ENCODE results near the gene CRABP2. TPM values are rescaled to one million over a fixed set of nuclear protein-coding genes. Genes with fewer than 3 reads are reported as not detected.

CRABP2 gene
- total RNA-seq, 2 experiments from 2014 or later, result 3.2 to 4.2 TPM

- CTCF ChIA-PET, result interaction anchor here (4.2 to 4.6 kb wide), 2 partner anchors 18 to 19 kb away, joined by 43 to 51 read pairs; partner anchors contain the start of genes ISG20L2 and METTL25B
- intact Hi-C loops (cut with DNase I, micrococcal nuclease), result no loop called here
- no peak for TF ChIP-seq CTCF (IDR thresholded peaks at IDR 0.05)
- Histone ChIP-seq H3K9me3 (ENCODE audit: control insufficient read depth in 1 of 2, insufficient read depth in 1 of 2, low read length in 2 of 2) (no peaks in the 10 kb centered on the region), H3K36me3 (ENCODE audit: insufficient read depth, low read length) (no peaks in the 10 kb centered on the region), H3K27me3 (ENCODE audit: control insufficient read depth in 1 of 2, insufficient read depth in 2 of 2, low read length in 2 of 2) (peaks cover 17 to 18% of the 10 kb centered on the region in 2 experiments), H3K4me3 (ENCODE audit: low read length) (no peak overlapping the region), H3K4me1 (ENCODE audit: insufficient read depth, low read length) (peaks cover 35% of the 10 kb centered on the region), H3K27ac (ENCODE audit: low read depth in 1 of 2, low read length in 2 of 2) (no peak overlapping the region)
- Mint-ChIP-seq H3K4me3 (peak overlapping the region; percentile 38), H3K27ac (peak overlapping the region; percentile 77), H3K4me1 (ENCODE audit: low read depth) (peaks cover 32% of the 10 kb centered on the region), H3K27me3 (peaks cover 21% of the 10 kb centered on the region), H3K36me3 (ENCODE audit: low read depth) (no peaks in the 10 kb centered on the region), H3K9me3 (no peaks in the 10 kb centered on the region)
- no peak for DNase-seq
- POLR2A ChIA-PET, result interaction anchor here (0.8 to 1.2 kb wide), 2 partner anchors 18 to 30 kb away, joined by 3 to 4 read pairs; no protein-coding TSS in a partner anchor
- ATAC-seq (ENCODE audit: poor library complexity), result no peak
Observed at GRCh38 chr1:156708218-156708661, 2.9 kb upstream of the CRABP2 start.

- CTCF ChIA-PET, result interaction anchor here (0.9 to 4.6 kb wide), 5 partner anchors 18 to 102 kb away, joined by 3 to 51 read pairs (median 5); partner anchors contain the start of genes ISG20L2 and METTL25B
- DNase-seq, result peak in 1 of 14 experiments; percentile 18
- Mint-ChIP-seq H3K4me3 (peak overlapping the region; percentile 80), H3K9me3 (no peaks in the 10 kb centered on the region), H3K27ac (peak overlapping the region; percentile 77), H3K36me3 (ENCODE audit: low read depth) (no peaks in the 10 kb centered on the region), H3K4me1 (ENCODE audit: low read depth) (peaks cover 32% of the 10 kb centered on the region), H3K27me3 (peaks cover 27% of the 10 kb centered on the region)
- H3K36me3 ChIP-seq (ENCODE audit: insufficient read depth, low read length), result no peaks in the 10 kb centered on the region
- no peak for TF ChIP-seq CTCF (IDR thresholded peaks at IDR 0.05)
- no peaks in the 10 kb centered on the region for H3K9me3 ChIP-seq (ENCODE audit: control insufficient read depth in 1 of 2, insufficient read depth in 1 of 2, low read length in 2 of 2)
- no peak for ATAC-seq (ENCODE audit: poor library complexity)
- POLR2A ChIA-PET, result interaction anchor here (0.8 to 2.7 kb wide), 9 partner anchors 8 to 48 kb away, joined by 3 to 25 read pairs (median 8); partner anchors contain the start of genes HDGF, ISG20L2, METTL25B and MRPL24
- no peak overlapping the region for H3K4me3 ChIP-seq (ENCODE audit: low read length)
- intact Hi-C loops (cut with DNase I, micrococcal nuclease), result loop anchor here (1.0 to 2.0 kb wide), 3 partner anchors 17 to 19 kb away; no protein-coding TSS in a partner anchor
- peaks cover 19 to 24% of the 10 kb centered on the region in 2 experiments for H3K27me3 ChIP-seq (ENCODE audit: control insufficient read depth in 1 of 2, insufficient read depth in 2 of 2, low read length in 2 of 2)
- no peak overlapping the region for H3K27ac ChIP-seq (ENCODE audit: low read depth in 1 of 2, low read length in 2 of 2)
- H3K4me1 ChIP-seq (ENCODE audit: insufficient read depth, low read length), result peaks cover 35% of the 10 kb centered on the region
Observed at GRCh38 chr1:156707417-156708217, 2.2 kb upstream of the CRABP2 start.

- DNase-seq (peak in 8 of 14 experiments; percentile 4 to 58 (median 26)), ATAC-seq (ENCODE audit: poor library complexity) (peak; percentile 25)
- Mint-ChIP-seq H3K27me3 (peaks cover 32% of the 10 kb centered on the region), H3K27ac (peak overlapping the region; percentile 77), H3K4me1 (ENCODE audit: low read depth) (peaks cover 32% of the 10 kb centered on the region), H3K36me3 (ENCODE audit: low read depth) (no peaks in the 10 kb centered on the region), H3K4me3 (peak overlapping the region; percentile 97), H3K9me3 (no peaks in the 10 kb centered on the region)
- TF ChIP-seq CTCF (IDR thresholded peaks at IDR 0.05), result no peak
- peaks cover 35% of the 10 kb centered on the region for H3K4me1 ChIP-seq (ENCODE audit: insufficient read depth, low read length)
- intact Hi-C loops (cut with DNase I, micrococcal nuclease), result loop anchor here (1.0 to 2.0 kb wide), 4 partner anchors 18 kb away; no protein-coding TSS in a partner anchor
- H3K4me3 ChIP-seq (ENCODE audit: low read length), result peak overlapping the region; percentile 77
- no peaks in the 10 kb centered on the region for H3K36me3 ChIP-seq (ENCODE audit: insufficient read depth, low read length)
- POLR2A ChIA-PET, result interaction anchor here (0.8 to 2.7 kb wide), 14 partner anchors 9 to 206 kb away, joined by 3 to 25 read pairs (median 6); partner anchors contain the start of genes HDGF, ISG20L2, MEF2D and METTL25B
- H3K27ac ChIP-seq (ENCODE audit: low read depth in 1 of 2, low read length in 2 of 2), result peak overlapping the region; percentile 53 to 66
- CTCF ChIA-PET, result interaction anchor here (0.9 to 4.6 kb wide), 10 partner anchors 15 to 101 kb away, joined by 3 to 51 read pairs (median 6); partner anchors contain the start of genes ISG20L2 and METTL25B
- peaks cover 19 to 24% of the 10 kb centered on the region in 2 experiments for H3K27me3 ChIP-seq (ENCODE audit: control insufficient read depth in 1 of 2, insufficient read depth in 2 of 2, low read length in 2 of 2)
- H3K9me3 ChIP-seq (ENCODE audit: control insufficient read depth in 1 of 2, insufficient read depth in 1 of 2, low read length in 2 of 2), result no peaks in the 10 kb centered on the region
Observed at GRCh38 chr1:156706657-156707416, 1.5 kb upstream of the CRABP2 start.
